CD4-positive, alpha-beta memory T cell (primary cell): ENCODE data around the gene EIF4A3. TPM values are rescaled to one million over a fixed set of nuclear protein-coding genes. Genes with fewer than 3 reads are reported as not detected.

ENCODE experiments used
- CTCF ChIA-PET: fragments of 350-600 bp; sonication (Branson Sonifier 250); formaldehyde crosslinking; loops from one replicate; lab custom pipeline; 2021; ENCODE audit warnings: inconsistent platforms; ENCODE audit not compliant: partially characterized antibody; lab: Charles Lee
- POLR2A ChIA-PET: fragments of 350-600 bp; sonication (Branson Sonifier 250); formaldehyde crosslinking; loops from one replicate; lab custom pipeline; 2021; ENCODE audit not compliant: partially characterized antibody; lab: Charles Lee
- DNase-seq, 5 donors: peaks; one replicate each; pipeline versions ENCODE4 v3.0.0 to v3.0.0-alpha.2; 2020 to 2022; ENCODE audit warnings: mixed read lengths in 1 of 5
- H3K27ac ChIP-seq: one replicate; pipeline ENCODE4 v1.7.0; 2013; ENCODE audit warnings: low read depth, low read length
- H3K27me3 ChIP-seq: 2 replicates; pipeline ENCODE4 v1.7.0; 2013; ENCODE audit warnings: mild to moderate bottlenecking, low read length, moderate library complexity; ENCODE audit not compliant: insufficient read depth
- H3K36me3 ChIP-seq: 2 replicates; pipeline ENCODE4 v1.7.0; 2013; ENCODE audit warnings: mild to moderate bottlenecking, low read length, moderate library complexity; ENCODE audit not compliant: insufficient read depth
- H3K4me1 ChIP-seq: 2 replicates; pipeline ENCODE4 v1.7.0; 2013; ENCODE audit warnings: mild to moderate bottlenecking, low read length, moderate library complexity; ENCODE audit not compliant: insufficient read depth
- H3K4me3 ChIP-seq, 2 donors: one replicate each; pipeline ENCODE4 v1.7.0; 2013; ENCODE audit warnings: low read length in 2 of 2, mild to moderate bottlenecking in 1 of 2
- H3K9me3 ChIP-seq, 2 donors: one replicate each; pipeline ENCODE4 v1.7.0; 2013; ENCODE audit warnings: low read length in 2 of 2, control low read depth in 1 of 2; ENCODE audit not compliant: control insufficient read depth in 1 of 2
- H3K27ac Mint-ChIP-seq, 7 donors: one replicate each; pipeline ENCODE4 v1.8.0; 2020 to 2021; ENCODE audit warnings: mixed read lengths in 7 of 7, mild to moderate bottlenecking in 6 of 7, inconsistent platforms in 3 of 7, moderate library complexity in 3 of 7
- H3K27me3 Mint-ChIP-seq, 2 donors: one replicate each; pipeline ENCODE4 v1.8.0; 2020 to 2021; ENCODE audit warnings: mixed read lengths in 2 of 2
- H3K36me3 Mint-ChIP-seq, 2 donors: one replicate each; pipeline ENCODE4 v1.8.0; 2020 to 2021; ENCODE audit warnings: mixed read lengths in 2 of 2, inconsistent platforms in 1 of 2, mild to moderate bottlenecking in 1 of 2
- H3K4me1 Mint-ChIP-seq, 4 donors: one replicate each; pipeline ENCODE4 v1.8.0; 2020 to 2021; ENCODE audit warnings: mixed read lengths in 4 of 4, mild to moderate bottlenecking in 1 of 4
- H3K4me3 Mint-ChIP-seq, 8 donors: one replicate each; pipeline ENCODE4 v1.8.0; 2020 to 2021; ENCODE audit warnings: mixed read lengths in 8 of 8, mild to moderate bottlenecking in 7 of 8, moderate library complexity in 6 of 8, inconsistent platforms in 3 of 8
- H3K9me3 Mint-ChIP-seq, 8 donors: one replicate each; pipeline ENCODE4 v1.8.0; 2020 to 2021; ENCODE audit warnings: mixed read lengths in 8 of 8, mild to moderate bottlenecking in 5 of 8, inconsistent platforms in 3 of 8, moderate library complexity in 1 of 8
- intact Hi-C: fragments of 100-400 bp; cut with micrococcal nuclease; formaldehyde crosslinking; loops from one replicate; pipeline ENCODE4 v1.15.1; 2023
- polyA plus RNA-seq, 2 donors: library from polyadenylated mRNA; unstranded; fragments of 300-500 nt; fragmentation: Illumina TruSeq; gene quantifications; one replicate each; pipeline ENCODE4 v1.2.3, GENCODE V29; 2021
- total RNA-seq, 2 experiments: library from RNA; stranded (reverse); gene quantifications; one replicate each; pipeline ENCODE4 v1.2.3, GENCODE V29; 2021

Gene EIF4A3
- total and polyA plus RNA-seq, 4 experiments from 2014 or later: 54.2 to 105 (median 70.9) TPM

GRCh38 chr17:80190716-80191115 lies 43.8 kb upstream of the EIF4A3 start:
- H3K27ac Mint-ChIP-seq: no peak overlapping the region
- intact Hi-C loops: no loop called here

GRCh38 chr17:80189611-80190010 lies 42.7 kb upstream of the EIF4A3 start:
- no peak overlapping the region for H3K4me3 Mint-ChIP-seq
- Histone ChIP-seq H3K4me1 (no peaks in the 10 kb centered on the region), H3K27ac (no peak overlapping the region), H3K36me3 (no peaks in the 10 kb centered on the region), H3K4me3 (no peak overlapping the region), H3K9me3 (no peaks in the 10 kb centered on the region), H3K27me3 (no peaks in the 10 kb centered on the region)
- intact Hi-C loops: no loop called here
- H3K27me3 Mint-ChIP-seq: peaks cover 1 to 2% of the 10 kb centered on the region in 2 donors
- no peak for DNase-seq
- no peaks in the 10 kb centered on the region for H3K36me3 Mint-ChIP-seq
- no peaks in the 10 kb centered on the region for H3K4me1 Mint-ChIP-seq
- H3K27ac Mint-ChIP-seq: no peak overlapping the region
- POLR2A ChIA-PET: no interaction called here
- CTCF ChIA-PET: no interaction called here
- H3K9me3 Mint-ChIP-seq: peaks cover 0 to 1% (median 0%) of the 10 kb centered on the region in 8 donors

More at GRCh38 chr17:80190716-80191115, 43.8 kb upstream of the EIF4A3 start:
- H3K4me3 ChIP-seq: no peak overlapping the region
- Mint-ChIP-seq H3K9me3 (peaks cover 0 to 1% (median 0%) of the 10 kb centered on the region in 8 donors), H3K4me1 (no peaks in the 10 kb centered on the region), H3K36me3 (no peaks in the 10 kb centered on the region), H3K27me3 (peaks cover 1 to 2% of the 10 kb centered on the region in 2 donors), H3K4me3 (no peak overlapping the region)
- no peaks in the 10 kb centered on the region for H3K36me3 ChIP-seq
- no peaks in the 10 kb centered on the region for H3K9me3 ChIP-seq
- no peak for DNase-seq
- ChIA-PET CTCF (no interaction called here), POLR2A (no interaction called here)
- H3K4me1 ChIP-seq: no peaks in the 10 kb centered on the region
- no peak overlapping the region for H3K27ac ChIP-seq
- H3K27me3 ChIP-seq: no peaks in the 10 kb centered on the region

- Mint-ChIP-seq H3K36me3 (no peaks in the 10 kb centered on the region), H3K9me3 (peaks cover 0 to 1% (median 0%) of the 10 kb centered on the region in 8 donors), H3K4me1 (no peaks in the 10 kb centered on the region), H3K4me3 (no peak overlapping the region), H3K27me3 (peaks cover 1 to 2% of the 10 kb centered on the region in 2 donors), H3K27ac (no peak overlapping the region)
- intact Hi-C loops: no loop called here
- H3K4me3 ChIP-seq: no peak overlapping the region
- CTCF ChIA-PET: interaction anchor here (1.7 kb wide), 1 partner anchor 9 kb away, joined by 3 read pairs; no protein-coding TSS in a partner anchor
- H3K4me1 ChIP-seq: no peaks in the 10 kb centered on the region
- DNase-seq: no peak
- POLR2A ChIA-PET: no interaction called here
- H3K27ac ChIP-seq: no peak overlapping the region
- H3K27me3 ChIP-seq: no peaks in the 10 kb centered on the region
- H3K9me3 ChIP-seq: no peaks in the 10 kb centered on the region
- no peaks in the 10 kb centered on the region for H3K36me3 ChIP-seq
Observed at GRCh38 chr17:80187515-80187941, 40.6 kb upstream of the EIF4A3 start.

GRCh38 chr17:80187090-80187489 lies 40.2 kb upstream of the EIF4A3 start:
- POLR2A ChIA-PET: no interaction called here
- H3K27ac Mint-ChIP-seq: no peak overlapping the region
- intact Hi-C loops: no loop called here

GRCh38 chr17:80185968-80186367 lies 39.0 kb upstream of the EIF4A3 start:
- no peak for DNase-seq
- Mint-ChIP-seq H3K4me3 (no peak overlapping the region), H3K9me3 (peaks cover 0 to 1% (median 0%) of the 10 kb centered on the region in 8 donors), H3K36me3 (no peaks in the 10 kb centered on the region), H3K27ac (no peak overlapping the region), H3K4me1 (no peaks in the 10 kb centered on the region), H3K27me3 (peaks cover 0 to 6% of the 10 kb centered on the region in 2 donors)
- H3K4me3 ChIP-seq: no peak overlapping the region
- intact Hi-C loops: no loop called here
- no peak overlapping the region for H3K27ac ChIP-seq
- no peaks in the 10 kb centered on the region for H3K9me3 ChIP-seq
- no peaks in the 10 kb centered on the region for H3K36me3 ChIP-seq
- ChIA-PET POLR2A (no interaction called here), CTCF (no interaction called here)
- H3K27me3 ChIP-seq: no peaks in the 10 kb centered on the region
- H3K4me1 ChIP-seq: no peaks in the 10 kb centered on the region

More at GRCh38 chr17:80187090-80187489, 40.2 kb upstream of the EIF4A3 start:
- Mint-ChIP-seq H3K36me3 (no peaks in the 10 kb centered on the region), H3K27me3 (peaks cover 1 to 2% of the 10 kb centered on the region in 2 donors), H3K4me1 (no peaks in the 10 kb centered on the region), H3K4me3 (no peak overlapping the region), H3K9me3 (peaks cover 0 to 1% (median 0%) of the 10 kb centered on the region in 8 donors)
- H3K27me3 ChIP-seq: no peaks in the 10 kb centered on the region
- H3K4me1 ChIP-seq: no peaks in the 10 kb centered on the region
- H3K4me3 ChIP-seq: no peak overlapping the region
- no peaks in the 10 kb centered on the region for H3K36me3 ChIP-seq
- CTCF ChIA-PET: no interaction called here
- DNase-seq: no peak
- no peaks in the 10 kb centered on the region for H3K9me3 ChIP-seq
- no peak overlapping the region for H3K27ac ChIP-seq

GRCh38 chr17:80184423-80184714 lies 37.4 kb upstream of the EIF4A3 start:
- Histone ChIP-seq H3K36me3 (no peaks in the 10 kb centered on the region), H3K27ac (no peak overlapping the region), H3K4me3 (no peak overlapping the region), H3K9me3 (no peaks in the 10 kb centered on the region), H3K4me1 (no peaks in the 10 kb centered on the region), H3K27me3 (peaks cover 3% of the 10 kb centered on the region)
- Mint-ChIP-seq H3K27ac (no peak overlapping the region), H3K9me3 (peaks cover 0 to 1% (median 0%) of the 10 kb centered on the region in 8 donors), H3K27me3 (peaks cover 0 to 6% of the 10 kb centered on the region in 2 donors), H3K4me3 (no peak overlapping the region), H3K4me1 (no peaks in the 10 kb centered on the region), H3K36me3 (no peaks in the 10 kb centered on the region)
- intact Hi-C loops: no loop called here
- no peak for DNase-seq
- ChIA-PET CTCF (no interaction called here), POLR2A (no interaction called here)

- H3K4me3 ChIP-seq: no peak overlapping the region
- no peak for DNase-seq
- Mint-ChIP-seq H3K9me3 (peaks cover 0 to 1% (median 0%) of the 10 kb centered on the region in 8 donors), H3K4me1 (no peaks in the 10 kb centered on the region), H3K27me3 (peaks cover 0 to 6% of the 10 kb centered on the region in 2 donors), H3K36me3 (no peaks in the 10 kb centered on the region), H3K27ac (no peak overlapping the region), H3K4me3 (no peak overlapping the region)
- H3K9me3 ChIP-seq: no peaks in the 10 kb centered on the region
- peaks cover 6% of the 10 kb centered on the region for H3K27me3 ChIP-seq
- no peaks in the 10 kb centered on the region for H3K36me3 ChIP-seq
- intact Hi-C loops: no loop called here
- POLR2A ChIA-PET: no interaction called here
- no peak overlapping the region for H3K27ac ChIP-seq
- CTCF ChIA-PET: no interaction called here
- no peaks in the 10 kb centered on the region for H3K4me1 ChIP-seq
Observed at GRCh38 chr17:80183581-80184422, 36.9 kb upstream of the EIF4A3 start.
